GM19397 (cell line): Measurements from ENCODE around the gene RGS16.
"Not testable (repeated sequence)": the region's sequence is repeated elsewhere in the genome, so short reads cannot be mapped to it uniquely, and the experiment has no call there.

Experiments used
- ATAC-seq: cut with Tn5 transposase; IDR thresholded peaks from one replicate; pipeline ENCODE4 v1.9.1; 2021; ENCODE audit warnings: mild to moderate bottlenecking, moderate library complexity; ENCODE audit not compliant: unreplicated experiment

The RGS16 gene

DNA sequence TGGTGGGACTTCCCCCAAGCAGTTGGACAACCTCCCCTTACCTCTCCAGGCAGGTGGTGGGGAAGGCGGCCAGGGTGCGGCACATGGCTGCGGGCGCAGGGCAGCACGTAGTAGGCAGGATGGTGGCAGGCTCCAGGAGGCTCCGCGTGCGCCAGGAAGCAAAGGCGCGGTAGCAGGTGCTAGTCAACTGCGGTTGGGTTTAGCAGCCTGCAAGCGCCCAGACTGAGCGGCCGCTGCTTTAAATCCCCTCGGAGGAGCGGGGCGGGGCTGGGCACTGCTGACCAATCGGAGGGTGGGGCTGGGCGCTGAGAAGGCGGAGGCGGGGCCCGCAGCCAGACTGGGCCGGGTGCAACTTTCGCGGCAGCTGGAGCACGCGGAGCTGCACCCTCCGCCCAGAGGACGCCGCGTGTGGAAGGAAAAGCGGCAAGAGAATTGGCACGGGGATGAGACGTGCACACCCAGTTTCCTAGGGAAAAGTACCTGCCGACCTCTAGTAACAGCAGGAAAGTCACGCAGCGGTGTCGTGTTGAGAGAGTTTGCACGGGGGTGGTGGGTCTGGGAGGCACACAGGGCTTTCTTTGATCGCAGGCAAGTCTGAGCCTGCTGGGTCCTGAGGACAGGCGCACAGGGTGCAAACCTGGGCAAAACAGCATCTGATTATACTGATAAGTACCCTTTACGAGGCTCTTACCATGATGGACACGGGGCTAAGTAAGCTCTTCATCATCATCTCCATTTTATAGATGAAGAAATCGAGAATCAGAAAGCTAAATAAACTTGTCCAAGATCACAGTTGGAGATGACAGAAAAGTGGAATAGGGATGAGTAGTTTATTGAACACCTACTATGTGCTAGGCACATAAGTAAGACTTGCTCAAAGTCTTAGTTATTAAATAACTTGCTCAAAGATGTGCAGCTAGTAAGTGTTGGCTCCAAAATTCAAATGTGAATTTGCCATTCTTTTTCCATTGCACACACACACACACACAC lies at the start of gene RGS16:
Gene RGS16 (minus strand): TSS at position 215 of the 990 bp plus-strand sequence. CDS start 130 bp downstream, at position 85.
- peak; percentile 93 for ATAC-seq

- no peak for ATAC-seq
Measured at GRCh38 chr1:182653986-182654385, 49.8 kb upstream of the RGS16 start.

DNA sequence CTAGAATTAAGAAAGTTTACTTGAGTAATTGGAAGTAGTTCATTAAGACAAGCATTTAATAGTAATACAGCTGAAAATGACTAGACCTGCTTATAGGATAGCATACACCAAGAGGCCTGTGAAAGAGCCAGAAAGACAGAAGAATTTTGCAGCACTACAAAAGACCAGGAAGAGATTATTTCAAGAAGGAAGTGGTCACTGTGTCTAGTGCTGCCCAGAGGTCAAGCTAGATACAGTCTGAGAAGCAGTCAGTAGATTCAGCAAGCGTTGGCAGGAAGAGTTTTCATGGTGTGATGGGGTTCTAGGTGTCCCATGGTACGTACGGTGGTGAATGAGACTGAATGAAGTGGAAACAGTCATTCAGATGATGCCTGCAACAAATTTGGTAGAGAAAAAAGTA lies 48.7 kb upstream of the RGS16 start:
- ATAC-seq = no peak

DNA sequence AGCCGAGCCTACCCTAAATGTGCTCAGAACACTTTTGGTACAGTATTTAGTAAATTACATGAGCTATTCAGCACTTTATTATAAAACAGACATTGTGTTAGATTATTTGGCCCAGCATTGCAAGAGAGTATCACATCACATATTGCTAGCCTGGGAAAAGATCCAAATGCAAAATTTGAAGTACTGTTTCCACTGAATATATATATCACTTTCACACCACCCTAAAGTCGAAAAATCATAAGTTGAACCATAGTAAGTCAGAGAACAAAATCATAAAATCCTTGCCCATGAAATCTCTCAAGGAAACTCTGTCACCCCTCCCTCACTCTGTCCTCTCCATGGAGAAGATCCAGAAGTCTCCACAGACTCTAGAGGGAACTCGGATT lies 47.1 kb upstream of the RGS16 start:
- ATAC-seq = no peak

- ATAC-seq = no peak
Measured at GRCh38 chr1:182650678-182651338, 46.6 kb upstream of the RGS16 start.

DNA sequence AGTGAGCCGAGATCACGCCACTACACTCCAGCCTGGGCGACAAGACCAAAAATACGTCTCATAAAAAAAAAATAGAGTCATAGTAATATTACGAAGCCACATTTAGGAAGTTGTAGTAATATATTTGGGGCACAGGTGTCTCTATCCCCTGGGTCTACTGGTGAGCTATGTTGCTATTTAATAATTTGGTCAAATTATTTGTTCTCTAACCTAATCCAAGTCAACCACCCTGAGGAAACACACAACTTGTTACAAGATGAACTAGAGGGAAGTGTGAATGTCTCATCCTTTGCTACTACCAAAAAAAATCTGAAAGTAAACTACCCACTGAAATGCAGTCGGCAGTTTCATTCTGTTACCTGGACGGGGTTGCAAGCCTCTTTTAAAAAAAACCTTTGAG lies 44.9 kb upstream of the RGS16 start:
- no peak for ATAC-seq

GRCh38 chr1:182646739-182647138 lies 42.5 kb upstream of the RGS16 start:
- no peak for ATAC-seq

DNA sequence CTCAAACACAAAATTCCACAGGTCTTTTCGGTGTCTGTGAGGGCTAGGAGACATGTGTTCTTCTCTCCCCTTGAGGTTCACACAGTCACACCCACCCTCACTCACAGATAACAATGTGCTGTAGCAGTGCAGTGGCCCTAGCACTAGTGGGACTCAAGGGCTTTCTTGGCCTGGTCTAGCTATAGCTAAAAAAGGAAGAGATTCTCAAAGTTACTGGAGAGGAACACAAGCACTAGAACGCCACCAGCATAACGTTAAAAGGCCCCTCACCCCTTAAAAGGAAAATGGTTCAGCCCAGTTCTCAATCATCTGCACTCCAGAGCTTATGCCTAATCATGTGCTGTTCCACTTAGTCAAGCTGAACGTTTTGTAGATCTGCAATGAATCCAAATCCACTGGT lies 40.7 kb upstream of the RGS16 start:
- no peak for ATAC-seq

DNA sequence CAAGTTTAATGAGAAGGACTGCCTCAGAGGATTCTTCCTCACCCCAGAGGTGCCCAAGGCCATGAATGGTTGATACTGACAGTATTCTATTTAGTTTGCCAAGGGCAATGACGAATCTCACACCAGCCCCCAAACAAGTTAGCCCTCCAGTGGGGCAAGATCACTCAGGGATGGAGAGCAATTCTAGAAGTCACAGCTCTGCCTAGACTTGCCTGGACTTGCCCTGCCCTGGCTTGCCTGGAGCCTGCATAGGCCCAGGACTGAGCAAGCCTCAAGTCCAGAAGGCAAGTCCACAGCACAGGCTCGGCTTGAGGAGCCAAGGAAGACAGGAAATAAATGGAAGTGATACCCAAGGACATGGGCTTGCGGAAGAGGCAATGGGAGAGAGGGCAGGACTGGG lies 39.5 kb upstream of the RGS16 start:
- ATAC-seq = no peak

DNA sequence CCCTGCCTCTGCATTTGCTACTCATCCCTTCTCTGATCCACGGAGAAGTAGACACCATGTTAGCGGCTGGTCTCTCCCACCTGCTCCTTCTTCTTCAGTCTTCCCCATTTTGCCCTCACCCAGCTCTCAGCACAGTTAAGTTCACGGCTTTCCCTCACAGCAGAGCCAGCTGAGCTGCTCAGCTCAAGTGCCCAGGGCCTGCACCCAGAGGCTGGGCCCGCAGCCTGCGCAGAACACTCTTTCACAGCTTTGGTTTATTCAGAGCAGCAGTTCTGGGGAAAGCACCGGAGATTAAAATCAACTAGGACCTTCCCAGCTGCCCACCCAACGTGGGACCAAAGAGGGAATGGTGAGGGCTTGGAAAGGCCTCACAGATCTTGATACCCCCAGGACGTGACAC lies 38.3 kb upstream of the RGS16 start:
- no peak for ATAC-seq

DNA sequence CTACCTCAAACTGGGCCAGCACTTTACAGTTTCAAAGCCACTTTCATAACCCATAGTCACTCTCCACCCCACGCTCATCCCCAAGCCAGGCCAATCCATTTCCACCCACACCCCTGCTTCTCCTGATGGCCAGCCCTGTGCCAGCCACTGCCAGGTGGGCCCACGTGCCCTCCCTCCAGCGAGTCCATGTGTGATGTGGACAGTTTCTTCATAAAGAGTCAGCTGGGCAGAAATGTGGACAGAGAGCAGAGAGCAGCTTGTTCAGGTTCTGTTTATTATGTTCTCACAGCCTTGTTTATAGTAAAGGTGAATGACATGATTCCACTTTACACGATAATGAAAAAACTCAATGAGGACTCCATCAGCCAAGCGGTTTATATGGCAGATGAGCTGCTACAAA lies 37.4 kb upstream of the RGS16 start:
- no peak for ATAC-seq

DNA sequence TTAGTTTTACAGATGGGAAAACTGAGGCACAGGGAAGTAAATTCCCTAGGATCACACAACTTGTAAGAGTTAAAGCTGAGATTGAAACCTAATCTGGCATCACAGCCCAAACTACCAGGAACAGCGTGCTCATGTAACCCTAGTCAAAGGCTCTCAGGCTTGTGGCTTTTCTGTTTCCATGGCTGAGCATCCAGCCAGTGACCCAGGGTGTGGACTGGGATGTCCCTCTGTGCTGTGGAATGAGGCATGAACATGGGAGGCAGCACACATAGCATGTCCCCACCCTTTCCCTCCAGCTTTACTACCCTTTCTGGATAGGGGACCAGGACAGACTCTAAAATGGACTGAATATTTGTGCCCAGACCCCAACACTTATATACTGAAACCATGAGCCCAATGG lies 35.1 kb upstream of the RGS16 start:
- ATAC-seq = no peak

- ATAC-seq = no peak
Measured at GRCh38 chr1:182637769-182638168, 33.6 kb upstream of the RGS16 start.

DNA sequence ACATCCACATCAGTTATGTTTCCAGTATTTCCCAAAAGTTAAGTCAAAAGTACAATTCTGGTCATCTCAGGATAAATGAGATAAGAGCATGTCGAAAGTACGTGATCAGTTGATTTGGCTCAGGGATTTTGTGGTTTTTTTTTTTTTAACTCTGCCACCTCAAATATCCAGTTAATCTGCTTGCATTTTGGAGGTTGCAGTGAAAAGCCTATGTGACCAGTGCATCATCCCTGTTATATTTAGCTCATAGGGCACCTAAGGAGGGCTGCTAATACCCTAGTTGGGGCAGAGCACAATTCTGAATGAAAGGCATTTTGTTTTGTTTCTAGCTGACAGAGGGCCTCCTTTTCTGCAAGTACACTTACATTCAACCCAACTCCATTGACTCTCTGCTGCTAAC lies 31.7 kb upstream of the RGS16 start:
- ATAC-seq = no peak

- no peak for ATAC-seq
Measured at GRCh38 chr1:182634306-182635072, 30.3 kb upstream of the RGS16 start.

GRCh38 chr1:182633657-182634281 lies 29.6 kb upstream of the RGS16 start:
- no peak for ATAC-seq

- ATAC-seq = no peak
Measured at GRCh38 chr1:182633031-182633430, 28.8 kb upstream of the RGS16 start.

DNA sequence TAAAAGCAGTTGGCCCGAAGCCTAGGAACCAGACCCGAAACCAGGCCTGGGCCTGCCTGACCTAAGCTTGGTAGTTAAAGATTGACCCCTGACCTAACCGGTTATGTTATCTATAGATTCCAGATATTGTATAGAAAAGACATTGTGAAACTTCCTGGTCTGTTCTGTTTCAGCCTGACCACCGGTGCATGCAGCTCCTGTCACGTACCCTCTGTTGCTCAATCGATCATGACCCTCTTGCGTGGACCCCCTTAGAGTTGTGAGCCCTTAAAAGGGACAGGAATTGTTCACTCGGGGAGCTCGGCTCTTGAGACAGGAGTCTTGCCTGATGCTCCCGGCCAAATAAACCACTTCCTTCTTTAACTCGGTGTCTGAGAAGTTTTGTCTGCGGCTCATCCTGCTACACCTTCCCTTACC lies 28.3 kb upstream of the RGS16 start:
- not testable (repeated sequence) for ATAC-seq

DNA sequence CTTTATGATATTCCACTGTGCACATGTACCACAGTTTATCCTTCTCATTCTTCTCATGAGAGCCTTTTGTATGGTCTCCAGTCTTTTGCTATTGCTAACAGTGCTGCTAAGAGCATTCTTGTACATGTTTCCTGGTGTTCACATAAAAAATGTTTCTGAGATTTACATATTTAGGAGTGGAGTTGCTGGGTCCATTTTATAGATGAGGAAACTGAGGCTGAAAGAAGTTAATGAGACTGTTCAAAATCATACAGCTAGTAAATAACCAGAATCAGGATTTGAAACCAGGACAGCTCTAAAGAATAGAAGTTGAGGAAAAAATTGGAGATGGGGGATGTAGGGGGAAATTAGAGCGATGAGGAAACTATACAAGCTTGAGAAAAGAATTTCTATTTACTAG lies 27.8 kb upstream of the RGS16 start:
- no peak for ATAC-seq

DNA sequence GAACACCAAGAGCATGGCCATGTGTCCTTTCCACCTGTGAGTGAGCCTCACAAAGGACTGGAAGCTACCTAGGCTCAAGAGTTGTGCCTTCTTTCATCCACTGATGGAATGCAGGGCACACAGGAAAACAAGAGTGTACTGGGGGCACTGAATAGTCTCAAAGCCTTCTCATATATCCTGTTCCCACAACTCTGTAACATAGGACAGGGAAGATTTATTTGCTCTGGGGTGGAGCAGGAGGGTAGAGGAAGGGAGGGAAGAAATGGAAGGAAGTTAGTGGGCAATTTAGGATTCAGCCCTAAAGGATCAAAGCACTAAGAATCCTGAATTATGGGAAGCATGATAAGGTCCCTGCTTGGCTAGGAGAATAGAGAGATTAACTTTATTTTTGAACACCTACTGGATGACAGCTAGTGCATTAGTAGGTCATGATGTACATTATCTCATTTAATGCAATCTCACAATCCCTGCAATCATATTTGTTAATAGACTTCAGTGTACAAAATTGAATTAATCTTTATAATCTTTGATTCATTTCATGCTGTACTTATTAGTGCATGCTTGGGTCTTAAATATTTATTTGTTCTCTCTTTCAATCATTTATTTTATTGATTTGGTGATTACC lies 27.0 kb upstream of the RGS16 start:
- no peak for ATAC-seq
